Measurements from ENCODE around the gene LIPK.

DNA sequence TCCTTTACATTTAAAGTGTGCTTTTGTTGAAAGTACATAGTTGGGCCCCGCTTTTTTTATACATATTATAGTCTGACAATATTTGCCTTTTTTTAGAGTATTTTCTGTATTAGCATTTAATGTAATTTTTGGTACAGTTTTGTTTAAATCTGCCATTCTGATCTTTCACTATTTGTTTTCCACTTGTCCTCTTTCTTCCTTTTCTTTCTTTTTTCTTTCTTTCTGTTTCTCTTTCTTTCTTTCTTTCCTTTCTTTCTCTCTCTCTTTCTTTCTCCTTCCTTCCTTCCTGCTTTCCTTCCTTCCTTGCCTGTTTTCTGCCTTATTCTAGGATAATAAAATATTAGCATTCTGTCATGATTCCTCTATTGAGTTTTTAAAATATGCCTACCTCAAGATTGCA is 9.5 kb downstream of the LIPK start:
- TF ChIP-seq, protein P1, sequence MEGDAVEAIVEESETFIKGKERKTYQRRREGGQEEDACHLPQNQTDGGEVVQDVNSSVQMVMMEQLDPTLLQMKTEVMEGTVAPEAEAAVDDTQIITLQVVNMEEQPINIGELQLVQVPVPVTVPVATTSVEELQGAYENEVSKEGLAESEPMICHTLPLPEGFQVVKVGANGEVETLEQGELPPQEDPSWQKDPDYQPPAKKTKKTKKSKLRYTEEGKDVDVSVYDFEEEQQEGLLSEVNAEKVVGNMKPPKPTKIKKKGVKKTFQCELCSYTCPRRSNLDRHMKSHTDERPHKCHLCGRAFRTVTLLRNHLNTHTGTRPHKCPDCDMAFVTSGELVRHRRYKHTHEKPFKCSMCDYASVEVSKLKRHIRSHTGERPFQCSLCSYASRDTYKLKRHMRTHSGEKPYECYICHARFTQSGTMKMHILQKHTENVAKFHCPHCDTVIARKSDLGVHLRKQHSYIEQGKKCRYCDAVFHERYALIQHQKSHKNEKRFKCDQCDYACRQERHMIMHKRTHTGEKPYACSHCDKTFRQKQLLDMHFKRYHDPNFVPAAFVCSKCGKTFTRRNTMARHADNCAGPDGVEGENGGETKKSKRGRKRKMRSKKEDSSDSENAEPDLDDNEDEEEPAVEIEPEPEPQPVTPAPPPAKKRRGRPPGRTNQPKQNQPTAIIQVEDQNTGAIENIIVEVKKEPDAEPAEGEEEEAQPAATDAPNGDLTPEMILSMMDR (IDR thresholded peaks at IDR 0.05), result no peak
- TF ChIP-seq POLR2A (IDR thresholded peaks at IDR 0.05), result no peak

Data from thyroid gland (tissue), 4 donors.